Lower lobe of right lung (tissue), 2 donors: Measurements from ENCODE around the gene ST6GALNAC3. TPM values are rescaled to one million over a fixed set of nuclear protein-coding genes. Genes with fewer than 3 reads are reported as not detected.

ENCODE experiments used
- ATAC-seq, 2 donors: fragments of 200-7000 bp; cut with Tn5 transposase; one replicate each; pipeline ENCODE4 v1.9.1; 2020 to 2022; ENCODE audit warnings: mild to moderate bottlenecking in 2 of 2, moderate library complexity in 2 of 2
- DNase-seq: peaks from one replicate; pipeline ENCODE4 v3.0.0-alpha.2; 2020
- H3K27ac ChIP-seq: fragments of 200-600 bp; one replicate; pipeline ENCODE4 v1.8.0; 2022
- H3K27me3 ChIP-seq: fragments of 200-600 bp; one replicate; pipeline ENCODE4 v1.8.0; 2022; ENCODE audit warnings: low read depth
- H3K36me3 ChIP-seq: fragments of 200-600 bp; one replicate; pipeline ENCODE4 v1.8.0; 2022; ENCODE audit warnings: mild to moderate bottlenecking
- H3K4me1 ChIP-seq: fragments of 200-600 bp; one replicate; pipeline ENCODE4 v1.8.0; 2022
- H3K4me3 ChIP-seq: fragments of 200-600 bp; one replicate; pipeline ENCODE4 v1.8.0; 2022; ENCODE audit warnings: mild to moderate bottlenecking
- H3K9me3 ChIP-seq: fragments of 200-600 bp; one replicate; pipeline ENCODE4 v1.8.0; 2022
- intact Hi-C: fragments of 100-400 bp; cut with DNase I; formaldehyde crosslinking; loops from one replicate; pipeline ENCODE4 v1.11.0; 2022
- total RNA-seq: library from RNA; stranded (reverse); fragmentation: NEBNext Ultra II Directional; extraction: Animal tissue kit (Norgen Biotek cat#: 25700); gene quantifications from one replicate; pipeline ENCODE4 v1.2.1, GENCODE V29; 2021
- TF ChIP-seq, protein P1 (sequence below): fragments of 200-600 bp; IDR thresholded peaks from one replicate; pipeline ENCODE4 v1.8.0; 2022; ENCODE audit warnings: antibody characterized with exemption, mild to moderate bottlenecking
- donor health status: DM: no; HTN: yes; CAD: no; lungs with severe emphysema.

Gene ST6GALNAC3
- total RNA-seq, 1 donor from 2014 or later = 8.8 TPM

DNA sequence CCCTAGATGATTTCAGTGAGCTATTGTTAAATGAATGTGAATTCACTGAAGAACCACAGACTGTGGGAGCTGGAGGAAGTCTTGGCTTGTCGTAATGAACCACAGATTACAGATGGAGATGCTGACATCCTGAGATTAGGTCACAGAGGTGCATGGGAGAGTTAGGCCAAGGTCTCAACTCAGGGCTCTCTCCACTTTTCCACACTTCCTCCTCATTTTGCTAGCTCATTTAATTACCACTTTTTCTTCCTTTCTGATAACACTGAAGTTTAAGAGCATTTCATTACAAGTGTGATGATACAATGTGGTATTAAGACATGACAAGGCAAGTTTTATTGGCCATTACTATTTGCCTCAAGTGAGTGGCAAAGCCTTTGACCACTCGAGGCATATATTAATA, 30.8 kb downstream of the ST6GALNAC3 start:
- Histone ChIP-seq H3K36me3 (no peaks in the 10 kb centered on the region), H3K9me3 (no peaks in the 10 kb centered on the region), H3K4me1 (peaks cover 3% of the 10 kb centered on the region), H3K4me3 (no peak overlapping the region), H3K27ac (no peak overlapping the region), H3K27me3 (no peaks in the 10 kb centered on the region)
- no peak for ATAC-seq
- DNase-seq = no peak
- intact Hi-C loops = no loop called here
- TF ChIP-seq, protein P1, sequence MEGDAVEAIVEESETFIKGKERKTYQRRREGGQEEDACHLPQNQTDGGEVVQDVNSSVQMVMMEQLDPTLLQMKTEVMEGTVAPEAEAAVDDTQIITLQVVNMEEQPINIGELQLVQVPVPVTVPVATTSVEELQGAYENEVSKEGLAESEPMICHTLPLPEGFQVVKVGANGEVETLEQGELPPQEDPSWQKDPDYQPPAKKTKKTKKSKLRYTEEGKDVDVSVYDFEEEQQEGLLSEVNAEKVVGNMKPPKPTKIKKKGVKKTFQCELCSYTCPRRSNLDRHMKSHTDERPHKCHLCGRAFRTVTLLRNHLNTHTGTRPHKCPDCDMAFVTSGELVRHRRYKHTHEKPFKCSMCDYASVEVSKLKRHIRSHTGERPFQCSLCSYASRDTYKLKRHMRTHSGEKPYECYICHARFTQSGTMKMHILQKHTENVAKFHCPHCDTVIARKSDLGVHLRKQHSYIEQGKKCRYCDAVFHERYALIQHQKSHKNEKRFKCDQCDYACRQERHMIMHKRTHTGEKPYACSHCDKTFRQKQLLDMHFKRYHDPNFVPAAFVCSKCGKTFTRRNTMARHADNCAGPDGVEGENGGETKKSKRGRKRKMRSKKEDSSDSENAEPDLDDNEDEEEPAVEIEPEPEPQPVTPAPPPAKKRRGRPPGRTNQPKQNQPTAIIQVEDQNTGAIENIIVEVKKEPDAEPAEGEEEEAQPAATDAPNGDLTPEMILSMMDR = no peak

DNA sequence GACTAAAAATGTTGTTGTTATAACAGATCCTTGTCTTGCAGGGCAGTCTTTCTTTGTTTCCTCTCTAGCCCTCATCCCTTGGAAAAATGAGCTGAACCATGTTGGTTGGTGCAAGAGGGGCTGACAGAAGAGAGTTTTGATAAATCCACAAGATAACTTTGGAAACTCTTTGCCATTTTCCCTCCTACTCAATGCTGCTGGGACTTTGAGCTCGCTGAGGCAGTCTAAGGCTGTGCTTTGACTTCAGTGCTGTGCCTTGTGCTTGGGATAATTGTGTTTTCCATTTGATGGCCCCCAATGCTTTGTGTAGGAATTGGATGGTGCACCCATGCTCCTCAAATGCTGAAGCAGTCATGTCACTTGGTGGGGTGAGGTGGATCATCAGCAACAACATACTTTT, 31.7 kb downstream of the ST6GALNAC3 start:
- Histone ChIP-seq H3K9me3 (no peaks in the 10 kb centered on the region), H3K36me3 (no peaks in the 10 kb centered on the region), H3K27ac (no peak overlapping the region), H3K4me3 (no peak overlapping the region), H3K4me1 (peaks cover 8% of the 10 kb centered on the region), H3K27me3 (no peaks in the 10 kb centered on the region)
- intact Hi-C loops = no loop called here
- ATAC-seq = no peak
- DNase-seq = no peak
- TF ChIP-seq, protein P1 = no peak

DNA sequence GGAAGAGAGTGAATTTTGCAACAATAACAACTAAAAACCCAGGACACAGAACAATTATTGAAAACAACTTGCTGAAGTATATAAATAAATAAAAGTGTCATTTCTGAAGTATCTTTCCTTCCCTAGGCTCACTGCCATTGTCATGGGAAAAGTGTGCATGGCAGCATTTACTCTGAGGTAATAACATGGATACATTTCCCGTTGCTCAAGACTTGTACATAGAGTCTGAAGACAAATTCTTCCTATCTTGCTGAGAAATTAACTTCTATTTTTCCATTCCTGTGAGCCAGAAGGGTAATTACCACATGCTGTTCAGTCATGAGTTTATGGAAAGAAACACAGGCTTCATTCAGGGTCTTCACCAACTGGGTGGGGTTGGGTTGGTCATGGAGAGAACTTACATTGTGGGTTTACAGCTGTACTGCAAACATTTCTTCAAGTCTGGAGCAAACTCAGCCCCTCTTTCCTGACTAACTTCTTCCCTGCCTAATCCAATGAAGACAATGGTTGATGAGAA, 32.2 kb downstream of the ST6GALNAC3 start:
- ATAC-seq = no peak
- peaks cover 8% of the 10 kb centered on the region for H3K4me1 ChIP-seq

DNA sequence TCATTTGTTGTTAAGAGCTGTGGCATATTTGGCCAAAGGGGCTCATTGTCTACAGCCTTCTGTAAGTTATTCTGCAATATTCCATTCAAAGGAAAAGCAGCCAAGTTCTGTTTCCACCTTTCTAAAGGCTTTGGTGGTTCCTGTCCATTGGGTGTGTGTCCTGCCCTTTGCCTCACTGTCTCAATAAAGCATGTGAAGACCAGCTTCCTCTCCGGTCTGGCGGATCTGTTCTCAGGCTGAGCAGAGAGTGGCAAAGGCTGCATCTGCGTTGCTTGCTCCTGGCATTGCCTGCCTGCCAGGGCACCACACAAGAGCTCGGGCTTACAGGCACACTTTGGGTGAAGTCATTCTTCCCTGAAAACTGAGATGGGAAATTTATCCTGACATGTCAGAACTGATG, 34.9 kb downstream of the ST6GALNAC3 start:
- Histone ChIP-seq H3K4me1 (peaks cover 8% of the 10 kb centered on the region), H3K4me3 (no peak overlapping the region), H3K27ac (no peak overlapping the region), H3K27me3 (no peaks in the 10 kb centered on the region), H3K9me3 (no peaks in the 10 kb centered on the region), H3K36me3 (no peaks in the 10 kb centered on the region)
- no peak for DNase-seq
- TF ChIP-seq, protein P1 = no peak
- peak in 1 of 2 donors; percentile 21 for ATAC-seq
- intact Hi-C loops = no loop called here

More for the DNA sequence above, 32.2 kb downstream of the ST6GALNAC3 start:
- TF ChIP-seq, protein P1 = no peak
- H3K36me3 ChIP-seq = no peaks in the 10 kb centered on the region
- H3K9me3 ChIP-seq = no peaks in the 10 kb centered on the region
- no peak overlapping the region for H3K27ac ChIP-seq
- no peak overlapping the region for H3K4me3 ChIP-seq
- intact Hi-C loops = no loop called here
- no peak for DNase-seq
- no peaks in the 10 kb centered on the region for H3K27me3 ChIP-seq

DNA sequence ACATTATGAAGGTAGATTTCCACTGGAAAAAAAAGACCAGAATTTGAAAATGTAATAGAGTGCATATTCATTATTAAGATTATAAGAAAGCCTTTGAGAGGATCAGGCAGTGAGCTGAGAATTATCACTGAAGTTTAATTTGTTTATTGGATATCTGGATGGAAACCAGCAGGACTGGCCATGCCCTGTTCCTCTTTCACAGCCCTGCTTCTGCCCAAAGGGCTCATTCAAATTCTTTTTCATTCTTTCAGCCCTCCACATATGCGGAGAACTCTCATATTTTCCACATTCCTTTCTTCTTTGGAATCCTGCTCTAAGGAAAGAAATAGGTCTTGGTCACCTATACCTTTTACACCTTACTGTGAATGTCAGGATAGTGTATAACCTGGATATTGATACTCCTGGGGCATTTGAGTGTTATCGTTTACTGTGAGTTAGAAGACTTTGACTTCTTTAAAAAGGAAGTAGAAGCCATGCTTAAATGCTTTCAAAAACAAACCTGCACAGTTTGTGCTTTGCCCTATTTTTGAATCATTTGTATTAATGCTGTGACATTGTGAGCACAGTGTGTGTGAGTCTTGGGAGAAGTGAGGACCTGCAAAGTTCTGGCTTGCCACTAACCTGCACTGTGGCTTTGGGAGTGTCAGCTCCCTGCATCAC, 35.5 kb downstream of the ST6GALNAC3 start:
- TF ChIP-seq, protein P1 = no peak
- intact Hi-C loops = no loop called here
- peaks cover 8% of the 10 kb centered on the region for H3K4me1 ChIP-seq
- no peaks in the 10 kb centered on the region for H3K9me3 ChIP-seq
- no peaks in the 10 kb centered on the region for H3K36me3 ChIP-seq
- no peak overlapping the region for H3K4me3 ChIP-seq
- no peaks in the 10 kb centered on the region for H3K27me3 ChIP-seq
- DNase-seq = no peak
- no peak overlapping the region for H3K27ac ChIP-seq
- no peak for ATAC-seq
